Neural progenitor cell (in vitro differentiated cells): ENCODE data around the gene LRRTM1. TPM values are rescaled to one million over a fixed set of nuclear protein-coding genes. Genes with fewer than 3 reads are reported as not detected.

Experiments used
- DNase-seq: peaks from one replicate; pipeline ENCODE4 v3.0.0-alpha.2; 2016; ENCODE audit warnings: low spot score
- H2AFZ ChIP-seq: fragments of 200-600 bp; sonication (generic); replicated peaks from 2 replicates; pipeline ENCODE4 v1.6.1; 2016; ENCODE audit warnings: antibody characterized with exemption
- H3F3A ChIP-seq: fragments of 200-600 bp; sonication (generic); 2 replicates; pipeline ENCODE4 v1.6.1; 2016; ENCODE audit warnings: antibody characterized with exemption, low read depth
- H3K27ac ChIP-seq: fragments of 200-600 bp; sonication (generic); 2 replicates; pipeline ENCODE4 v1.5.1; 2016; ENCODE audit warnings: mild to moderate bottlenecking
- H3K27me3 ChIP-seq: fragments of 200-600 bp; sonication (generic); 2 replicates; pipeline ENCODE4 v1.6.1; 2016; ENCODE audit warnings: mild to moderate bottlenecking, moderate library complexity
- H3K36me3 ChIP-seq: fragments of 200-600 bp; sonication (generic); 2 replicates; pipeline ENCODE4 v1.5.1; 2016
- H3K4me1 ChIP-seq: fragments of 200-600 bp; sonication (generic); 2 replicates; pipeline ENCODE4 v1.6.1; 2016; ENCODE audit warnings: mixed run types
- H3K4me2 ChIP-seq: fragments of 200-600 bp; sonication (generic); 2 replicates; pipeline ENCODE4 v1.6.1; 2016
- H3K4me3 ChIP-seq: fragments of 200-600 bp; sonication (generic); 2 replicates; pipeline ENCODE4 v1.5.1; 2016
- H3K79me2 ChIP-seq: fragments of 200-600 bp; sonication (generic); 2 replicates; pipeline ENCODE4 v1.6.1; 2016; ENCODE audit warnings: low read depth
- H3K9ac ChIP-seq: fragments of 200-600 bp; sonication (generic); 2 replicates; pipeline ENCODE4 v1.6.1; 2016
- H3K9me3 ChIP-seq: fragments of 200-600 bp; sonication (generic); 2 replicates; pipeline ENCODE4 v1.5.1; 2016; ENCODE audit warnings: low read depth
- H4K20me1 ChIP-seq: fragments of 200-600 bp; sonication (generic); 2 replicates; pipeline ENCODE4 v1.6.1; 2016; ENCODE audit warnings: low read depth
- H3K27ac Mint-ChIP-seq: 3 replicates; pipeline ENCODE4 v1.8.0; 2021; ENCODE audit warnings: mixed read lengths
- H3K27me3 Mint-ChIP-seq: 2 replicates; pipeline ENCODE4 v1.8.0; 2022; ENCODE audit warnings: low read depth, mild to moderate bottlenecking, inconsistent platforms, moderate library complexity, mixed read lengths; ENCODE audit not compliant: insufficient read depth
- H3K36me3 Mint-ChIP-seq: 3 replicates; pipeline ENCODE4 v1.8.0; 2021; ENCODE audit warnings: mixed read lengths
- H3K4me1 Mint-ChIP-seq: 3 replicates; pipeline ENCODE4 v1.8.0; 2021; ENCODE audit warnings: mixed read lengths
- H3K4me3 Mint-ChIP-seq: 3 replicates; pipeline ENCODE4 v1.8.0; 2021; ENCODE audit warnings: mild to moderate bottlenecking, moderate library complexity, mixed read lengths
- H3K9me3 Mint-ChIP-seq: 3 replicates; pipeline ENCODE4 v1.8.0; 2020; ENCODE audit warnings: mixed read lengths
- EZH2 ChIP-seq: fragments of 200-600 bp; sonication (generic); IDR thresholded peaks from 2 replicates; pipeline ENCODE4 v1.6.1; 2017; ENCODE audit warnings: antibody characterized with exemption, mild to moderate bottlenecking, moderate library complexity
- EZH2phosphoT487 ChIP-seq: fragments of 200-600 bp; sonication (generic); IDR thresholded peaks from 2 replicates; pipeline ENCODE4 v1.6.1; 2017; ENCODE audit warnings: antibody characterized with exemption
- total RNA-seq: library from RNA; depleted of rRNA; stranded (reverse); fragments of >200 nt; gene quantifications from 2 replicates; pipeline ENCODE4 v1.2.3, GENCODE V29; 2015; ENCODE audit warnings: low replicate concordance
- TF ChIP-seq, protein P1 (sequence below): fragments of 200-600 bp; sonication (generic); IDR thresholded peaks from 2 replicates; pipeline ENCODE4 v1.5.1; 2017; ENCODE audit warnings: antibody characterized with exemption, mild to moderate bottlenecking

LRRTM1 gene
- total RNA-seq, 1 donor from 2014 or later = not detected

DNA sequence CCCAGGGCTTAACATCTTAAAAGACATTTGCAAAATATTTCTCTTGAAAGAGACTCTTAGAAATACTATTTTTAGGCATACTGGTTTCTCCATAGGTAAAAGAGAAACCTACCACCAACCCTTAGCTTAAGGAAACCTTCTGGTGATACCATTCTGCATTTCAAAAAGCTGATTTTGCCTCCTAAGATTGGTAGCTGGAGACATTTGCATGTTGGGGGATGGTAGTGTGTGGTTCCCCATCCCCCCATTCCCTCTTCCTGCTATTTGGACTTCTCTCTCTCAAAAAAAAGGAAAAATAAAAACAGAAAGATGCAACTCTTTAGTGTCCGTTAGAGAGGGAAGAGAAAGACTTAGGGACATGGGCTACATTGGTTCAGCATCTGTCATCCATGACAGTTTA is 4.2 kb downstream of the LRRTM1 start:
- H3K4me1 Mint-ChIP-seq = peaks cover 53% of the 10 kb centered on the region
- H3K4me2 ChIP-seq = peak overlapping the region; percentile 31
- TF ChIP-seq EZH2 (no peak), EZH2phosphoT487 (no peak)
- TF ChIP-seq, protein P1, sequence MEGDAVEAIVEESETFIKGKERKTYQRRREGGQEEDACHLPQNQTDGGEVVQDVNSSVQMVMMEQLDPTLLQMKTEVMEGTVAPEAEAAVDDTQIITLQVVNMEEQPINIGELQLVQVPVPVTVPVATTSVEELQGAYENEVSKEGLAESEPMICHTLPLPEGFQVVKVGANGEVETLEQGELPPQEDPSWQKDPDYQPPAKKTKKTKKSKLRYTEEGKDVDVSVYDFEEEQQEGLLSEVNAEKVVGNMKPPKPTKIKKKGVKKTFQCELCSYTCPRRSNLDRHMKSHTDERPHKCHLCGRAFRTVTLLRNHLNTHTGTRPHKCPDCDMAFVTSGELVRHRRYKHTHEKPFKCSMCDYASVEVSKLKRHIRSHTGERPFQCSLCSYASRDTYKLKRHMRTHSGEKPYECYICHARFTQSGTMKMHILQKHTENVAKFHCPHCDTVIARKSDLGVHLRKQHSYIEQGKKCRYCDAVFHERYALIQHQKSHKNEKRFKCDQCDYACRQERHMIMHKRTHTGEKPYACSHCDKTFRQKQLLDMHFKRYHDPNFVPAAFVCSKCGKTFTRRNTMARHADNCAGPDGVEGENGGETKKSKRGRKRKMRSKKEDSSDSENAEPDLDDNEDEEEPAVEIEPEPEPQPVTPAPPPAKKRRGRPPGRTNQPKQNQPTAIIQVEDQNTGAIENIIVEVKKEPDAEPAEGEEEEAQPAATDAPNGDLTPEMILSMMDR = no peak

GRCh38 chr2:80299661-80300060 is 4.9 kb downstream of the LRRTM1 start:
- Histone ChIP-seq H3K36me3 (no peaks in the 10 kb centered on the region), H3K4me1 (peaks cover 46% of the 10 kb centered on the region), H3K4me3 (no peak overlapping the region), H3K79me2 (no peaks in the 10 kb centered on the region), H3K9ac (no peak overlapping the region), H4K20me1 (peaks cover 14% of the 10 kb centered on the region), H2AFZ (no peak overlapping the region), H3K27ac (no peak overlapping the region), H3K9me3 (no peaks in the 10 kb centered on the region), H3F3A (peaks cover 34% of the 10 kb centered on the region), H3K27me3 (peaks cover 38% of the 10 kb centered on the region), H3K4me2 (peak overlapping the region; percentile 25)
- DNase-seq = no peak
- TF ChIP-seq, protein P1 = no peak
- no peak for TF ChIP-seq EZH2phosphoT487
- no peak for TF ChIP-seq EZH2
- Mint-ChIP-seq H3K4me3 (peak overlapping the region; percentile 17), H3K36me3 (no peaks in the 10 kb centered on the region), H3K9me3 (no peaks in the 10 kb centered on the region), H3K27ac (no peak overlapping the region), H3K27me3 (peaks cover 19% of the 10 kb centered on the region), H3K4me1 (peaks cover 48% of the 10 kb centered on the region)

More for the DNA sequence above, 4.2 kb downstream of the LRRTM1 start:
- Histone ChIP-seq H3K36me3 (no peaks in the 10 kb centered on the region), H3K27ac (no peak overlapping the region), H4K20me1 (peaks cover 18% of the 10 kb centered on the region), H2AFZ (no peak overlapping the region), H3K79me2 (no peaks in the 10 kb centered on the region), H3K9me3 (no peaks in the 10 kb centered on the region), H3K27me3 (peaks cover 45% of the 10 kb centered on the region), H3F3A (peaks cover 34% of the 10 kb centered on the region), H3K9ac (no peak overlapping the region), H3K4me3 (no peak overlapping the region), H3K4me1 (peaks cover 52% of the 10 kb centered on the region)
- H3K36me3 Mint-ChIP-seq = no peaks in the 10 kb centered on the region
- no peak overlapping the region for H3K27ac Mint-ChIP-seq
- no peak overlapping the region for H3K4me3 Mint-ChIP-seq
- DNase-seq = no peak
- peaks cover 22% of the 10 kb centered on the region for H3K27me3 Mint-ChIP-seq
- no peaks in the 10 kb centered on the region for H3K9me3 Mint-ChIP-seq

DNA sequence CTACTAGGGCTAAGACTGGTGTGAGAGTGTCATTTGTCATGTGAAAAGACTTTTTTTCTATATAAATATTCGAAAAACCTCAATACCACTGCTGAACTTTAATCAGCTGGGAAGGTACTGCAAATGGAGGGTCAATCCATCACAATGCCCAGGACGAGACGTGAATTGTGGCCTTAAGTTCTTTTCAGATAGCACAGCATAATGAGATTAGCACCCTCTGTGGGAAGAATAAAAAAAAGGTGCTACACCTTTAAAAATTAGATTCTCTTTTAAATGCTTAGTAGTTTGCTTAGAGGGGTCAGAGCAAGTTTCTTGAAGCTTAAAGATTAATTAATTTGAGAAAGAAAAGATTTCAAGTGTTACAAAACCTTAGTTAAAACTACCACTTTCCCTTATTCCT is 5.6 kb downstream of the LRRTM1 start:
- H3K27me3 Mint-ChIP-seq = peaks cover 15% of the 10 kb centered on the region
- H3K4me1 Mint-ChIP-seq = peaks cover 50% of the 10 kb centered on the region

More for the DNA sequence above, 5.6 kb downstream of the LRRTM1 start:
- Histone ChIP-seq H3K36me3 (no peaks in the 10 kb centered on the region), H4K20me1 (peaks cover 14% of the 10 kb centered on the region), H3K79me2 (no peaks in the 10 kb centered on the region), H3K27ac (no peak overlapping the region), H2AFZ (no peak overlapping the region), H3K27me3 (peaks cover 31% of the 10 kb centered on the region), H3K9ac (no peak overlapping the region), H3K4me1 (peaks cover 46% of the 10 kb centered on the region), H3K9me3 (no peaks in the 10 kb centered on the region), H3K4me2 (peak overlapping the region; percentile 25), H3K4me3 (no peak overlapping the region), H3F3A (peaks cover 31% of the 10 kb centered on the region)
- peak; percentile 35 for DNase-seq
- TF ChIP-seq, protein P1 = no peak
- no peak for TF ChIP-seq EZH2phosphoT487
- no peak for TF ChIP-seq EZH2
- Mint-ChIP-seq H3K27ac (no peak overlapping the region), H3K4me3 (no peak overlapping the region), H3K9me3 (no peaks in the 10 kb centered on the region), H3K36me3 (no peaks in the 10 kb centered on the region)
